OCI-LY3 (cell line): ENCODE measurements around the gene COL4A5.

Experiments used
- H2AFZ ChIP-seq: fragments of 200-600, 300-600 bp; shearing (Covaris generic); 2 replicates; pipeline ENCODE4 v1.6.0; 2014; ENCODE audit warnings: antibody characterized with exemption, low read depth, low read length
- H3K27ac ChIP-seq: fragments of 200-600, 300-600 bp; sonication (generic); 2 replicates; pipeline ENCODE4 v1.5.1; 2014; ENCODE audit warnings: mild to moderate bottlenecking, low read length, moderate library complexity, mixed read lengths
- H3K27me3 ChIP-seq: fragments of 200-600, 300-600 bp; sonication (generic); 2 replicates; pipeline ENCODE4 v1.6.1; 2014; ENCODE audit warnings: low read depth, low read length, mixed read lengths
- H3K36me3 ChIP-seq: fragments of 200-600, 300-600 bp; sonication (generic); replicated peaks from 2 replicates; pipeline ENCODE3; 2014; ENCODE audit warnings: low read depth, low read length, mixed read lengths
- H3K4me1 ChIP-seq: fragments of 300-600, 200-600 bp; sonication (generic); 2 replicates; pipeline ENCODE4 v1.6.1; 2014; ENCODE audit warnings: low read length, mixed read lengths
- H3K4me2 ChIP-seq: fragments of 200-600, 300-600 bp; sonication (generic); 2 replicates; pipeline ENCODE4 v1.6.1; 2014; ENCODE audit warnings: low read length, mixed read lengths
- H3K4me3 ChIP-seq: fragments of 300-600, 200-600 bp; sonication (generic); 2 replicates; pipeline ENCODE4 v1.5.1; 2014; ENCODE audit warnings: antibody characterized with exemption, mild to moderate bottlenecking, low read length, moderate library complexity
- H3K79me2 ChIP-seq: fragments of 300-600, 200-600 bp; shearing (Covaris generic); 2 replicates; pipeline ENCODE4 v1.6.1; 2014; ENCODE audit warnings: mild to moderate bottlenecking, low read length, mixed read lengths
- H3K9ac ChIP-seq: fragments of 300-600, 200-600 bp; shearing (Covaris generic); 2 replicates; pipeline ENCODE4 v1.6.0; 2014; ENCODE audit warnings: mild to moderate bottlenecking, low read length, moderate library complexity
- H3K9me3 ChIP-seq: fragments of 200-600, 300-600 bp; shearing (Covaris generic); 2 replicates; pipeline ENCODE4 v1.6.1; 2014; ENCODE audit warnings: low read length, mixed read lengths; ENCODE audit not compliant: insufficient read depth
- H4K20me1 ChIP-seq: fragments of 200-600, 300-600 bp; sonication (generic); 2 replicates; pipeline ENCODE4 v1.6.1; 2016; ENCODE audit warnings: low read length, mixed read lengths; ENCODE audit not compliant: insufficient read depth
- CTCF ChIP-seq: fragments of 200-600, 300-600 bp; sonication (generic); IDR thresholded peaks from 2 replicates; pipeline ENCODE4 v1.5.1; 2014; ENCODE audit warnings: antibody characterized with exemption, low read length, low read depth
- EZH2phosphoT487 ChIP-seq: fragments of 200-600 bp; shearing (Covaris generic); IDR thresholded peaks from 2 replicates; pipeline ENCODE4 v1.6.1; 2018; ENCODE audit warnings: antibody characterized with exemption, mixed run types, low read depth

The COL4A5 gene

DNA sequence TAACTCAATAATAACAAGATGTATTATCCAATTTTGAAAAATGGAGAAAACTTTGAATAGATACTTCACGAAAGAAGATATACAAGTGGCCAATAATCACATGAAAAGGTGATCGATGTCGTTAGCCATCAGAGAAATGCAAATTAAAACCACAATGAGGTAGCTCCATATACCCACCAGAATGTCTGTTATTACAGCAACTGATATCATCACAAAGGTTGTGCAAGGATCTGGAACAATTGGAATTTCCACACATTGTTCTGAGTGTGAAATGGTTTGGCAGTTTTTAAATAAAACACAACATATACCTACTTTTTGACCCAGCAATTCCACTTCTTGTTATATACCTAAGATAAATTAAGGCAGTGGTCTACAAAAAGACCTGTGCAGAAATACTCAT, 225.1 kb downstream of the COL4A5 start:
- Histone ChIP-seq H3K79me2 (no peaks in the 10 kb centered on the region), H3K9me3 (no peaks in the 10 kb centered on the region), H3K4me1 (peaks cover 6% of the 10 kb centered on the region; the same call in 1 of the 2 replicates), H3K27me3 (no peaks in the 10 kb centered on the region), H3K36me3 (no peaks in the 10 kb centered on the region), H3K27ac (no peak overlapping the region), H4K20me1 (no peaks in the 10 kb centered on the region), H2AFZ (no peak overlapping the region), H3K9ac (no peak overlapping the region), H3K4me3 (no peak overlapping the region), H3K4me2 (no peak overlapping the region)
- no peak for TF ChIP-seq CTCF
- TF ChIP-seq EZH2phosphoT487, result no peak

DNA sequence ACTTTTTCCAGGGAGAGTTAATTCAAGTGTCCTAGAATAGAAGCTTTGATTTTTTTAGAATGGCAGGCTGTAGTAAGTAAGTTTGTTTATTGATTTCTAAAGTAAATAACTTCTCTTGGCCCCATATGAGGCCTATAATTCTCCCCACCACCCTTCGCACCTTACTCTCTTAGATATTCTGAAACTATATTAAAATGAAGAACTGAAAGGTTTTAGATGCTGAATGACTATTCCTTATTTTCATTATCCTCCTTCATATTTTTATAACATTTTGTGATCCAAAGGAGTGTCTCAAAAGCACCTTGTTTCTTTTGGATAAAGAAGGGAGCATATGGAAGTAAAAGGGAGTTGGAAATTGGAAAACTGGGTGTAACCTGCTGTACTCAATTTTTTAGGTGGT, 226.5 kb downstream of the COL4A5 start:
- no peaks in the 10 kb centered on the region for H4K20me1 ChIP-seq
- H3K4me3 ChIP-seq, result no peak overlapping the region
- no peak overlapping the region for H3K9ac ChIP-seq
- TF ChIP-seq EZH2phosphoT487 (no peak), CTCF (no peak)
- no peaks in the 10 kb centered on the region for H3K27me3 ChIP-seq
- H2AFZ ChIP-seq, result no peak overlapping the region
- no peak overlapping the region for H3K27ac ChIP-seq
- H3K36me3 ChIP-seq, result no peaks in the 10 kb centered on the region
- H3K9me3 ChIP-seq, result no peaks in the 10 kb centered on the region
- H3K4me2 ChIP-seq, result no peak overlapping the region
- peaks cover 6% of the 10 kb centered on the region; the same call in 1 of the 2 replicates for H3K4me1 ChIP-seq
- no peaks in the 10 kb centered on the region for H3K79me2 ChIP-seq

DNA sequence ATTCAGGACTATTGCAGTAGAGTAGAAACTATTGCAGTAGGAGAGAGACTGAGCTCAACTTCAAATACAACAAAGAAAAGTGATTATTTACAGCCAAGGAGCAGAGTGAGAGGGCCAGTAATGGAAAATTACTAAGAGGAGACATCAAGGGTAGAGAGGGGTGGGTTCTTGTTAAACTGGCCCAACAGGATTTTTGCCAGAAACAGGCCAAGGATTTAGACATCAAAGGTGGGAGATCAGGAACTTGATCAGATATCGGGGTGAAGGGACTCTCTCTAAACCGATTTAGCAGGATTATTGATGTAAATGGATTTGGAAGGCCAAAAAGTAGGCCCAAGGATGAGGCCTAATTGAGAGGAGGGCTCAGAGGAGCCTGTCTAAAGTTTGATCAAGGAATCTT, 231.9 kb downstream of the COL4A5 start:
- Histone ChIP-seq H3K9ac (no peak overlapping the region), H3K36me3 (no peaks in the 10 kb centered on the region), H3K4me2 (no peak overlapping the region), H3K27ac (no peak overlapping the region), H3K27me3 (no peaks in the 10 kb centered on the region), H4K20me1 (no peaks in the 10 kb centered on the region), H3K79me2 (no peaks in the 10 kb centered on the region), H3K9me3 (no peaks in the 10 kb centered on the region), H3K4me3 (no peak overlapping the region), H3K4me1 (no peaks in the 10 kb centered on the region), H2AFZ (no peak overlapping the region)
- no peak for TF ChIP-seq CTCF
- no peak for TF ChIP-seq EZH2phosphoT487

DNA sequence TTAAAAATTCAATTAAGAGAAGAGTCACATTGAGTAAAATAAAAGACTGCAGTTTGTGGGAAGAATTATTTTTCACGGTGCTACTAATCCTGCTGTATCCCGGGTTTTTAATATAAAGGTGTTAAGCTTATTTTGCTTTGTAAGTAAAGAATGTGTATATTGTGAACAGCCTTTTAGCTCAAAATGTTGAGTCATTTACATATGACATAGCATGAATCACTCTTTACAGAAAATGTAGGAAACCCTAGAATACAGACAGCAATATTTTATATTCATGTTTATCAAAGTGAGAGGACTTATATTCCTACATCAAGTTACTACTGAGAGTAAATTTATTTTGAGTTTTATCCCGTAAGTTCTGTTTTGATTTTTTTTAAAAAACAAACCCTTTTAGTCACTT, 257.1 kb downstream of the COL4A5 start:
- H3K9ac ChIP-seq, result no peak overlapping the region
- H3K9me3 ChIP-seq, result no peaks in the 10 kb centered on the region
- H3K79me2 ChIP-seq, result no peaks in the 10 kb centered on the region
- H3K4me1 ChIP-seq, result no peaks in the 10 kb centered on the region
- no peaks in the 10 kb centered on the region for H4K20me1 ChIP-seq
- H3K27ac ChIP-seq, result no peak overlapping the region
- H3K27me3 ChIP-seq, result no peaks in the 10 kb centered on the region
- H2AFZ ChIP-seq, result no peak overlapping the region
- TF ChIP-seq EZH2phosphoT487, result no peak
- no peak for TF ChIP-seq CTCF
- no peaks in the 10 kb centered on the region for H3K36me3 ChIP-seq
- no peak overlapping the region for H3K4me3 ChIP-seq
- H3K4me2 ChIP-seq, result no peak overlapping the region
